HG03066 (cell line): ENCODE data around the gene ENTPD5.
A peak's percentile ranks its signal among the peaks of the same experiment; 100 is the strongest.
"Not testable (repeated sequence)": the region's sequence is repeated elsewhere in the genome, so short reads cannot be mapped to it uniquely, and the experiment has no call there.

Experiments used
- ATAC-seq: cut with Tn5 transposase; IDR thresholded peaks from one replicate; pipeline ENCODE4 v1.9.1; 2021; ENCODE audit warnings: low read depth; ENCODE audit not compliant: unreplicated experiment

The ENTPD5 gene

GRCh38 chr14:74008843-74009499 lies 10.1 kb downstream of the ENTPD5 start:
- ATAC-seq: no peak

GRCh38 chr14:74005664-74006063 lies 13.4 kb downstream of the ENTPD5 start:
- ATAC-seq: not testable (repeated sequence)

- no peak for ATAC-seq
Observed at GRCh38 chr14:73998726-73999125, 20.4 kb downstream of the ENTPD5 start.

- ATAC-seq: no peak
Observed at GRCh38 chr14:73997944-73998447, 21.1 kb downstream of the ENTPD5 start.

- ATAC-seq: no peak
Observed at GRCh38 chr14:73997108-73997943, 21.8 kb downstream of the ENTPD5 start.

GRCh38 chr14:73996731-73997107 lies 22.4 kb downstream of the ENTPD5 start:
- no peak for ATAC-seq

GRCh38 chr14:73995977-73996378 lies 23.1 kb downstream of the ENTPD5 start:
- no peak for ATAC-seq

- ATAC-seq: not testable (repeated sequence)
Observed at GRCh38 chr14:73994926-73995325, 24.2 kb downstream of the ENTPD5 start.

- ATAC-seq: no peak
Observed at GRCh38 chr14:73991092-73991491, 28.0 kb downstream of the ENTPD5 start.

GRCh38 chr14:73988656-73989055 lies 30.4 kb downstream of the ENTPD5 start:
- ATAC-seq: not testable (repeated sequence)

GRCh38 chr14:73988065-73988464 lies 31.0 kb downstream of the ENTPD5 start:
- no peak for ATAC-seq

GRCh38 chr14:73977896-73978295 lies 41.2 kb downstream of the ENTPD5 start:
- no peak for ATAC-seq

- ATAC-seq: no peak
Observed at GRCh38 chr14:73976125-73976524, 43.0 kb downstream of the ENTPD5 start.

- no peak for ATAC-seq
Observed at GRCh38 chr14:73973497-73973896, 45.6 kb downstream of the ENTPD5 start.

GRCh38 chr14:73968885-73969284 lies 50.2 kb downstream of the ENTPD5 start:
- ATAC-seq: no peak

GRCh38 chr14:73965216-73965615 lies 53.9 kb downstream of the ENTPD5 start:
- ATAC-seq: no peak

GRCh38 chr14:73961192-73961591 lies 57.9 kb downstream of the ENTPD5 start:
- ATAC-seq: no peak

- ATAC-seq: no peak
Observed at GRCh38 chr14:73958591-73958990, 60.5 kb downstream of the ENTPD5 start.

GRCh38 chr14:73955674-73956073 lies 63.4 kb downstream of the ENTPD5 start:
- ATAC-seq: no peak

- no peak for ATAC-seq
Observed at GRCh38 chr14:73953731-73954130, 65.4 kb downstream of the ENTPD5 start.

- peak; percentile 85 for ATAC-seq
Observed at GRCh38 chr14:73949752-73950734, 69.0 kb downstream of the ENTPD5 start, which contains the start of the genes COQ6 and FAM161B. COQ6 (plus strand) TSS chr14:73950302; CDS start chr14:73950333, 31 bp downstream. FAM161B (minus strand) TSS chr14:73950094; CDS start chr14:73950026, 68 bp downstream.
